HepG2 (cell line): ENCODE measurements around the gene TTC16. TPM values are rescaled to one million over a fixed set of nuclear protein-coding genes. Genes with fewer than 3 reads are reported as not detected.

Experiments used
- ERF ChIP-seq: IDR thresholded peaks from 2 replicates; pipeline ENCODE4 v1.6.1; 2018; ENCODE audit warnings: missing biosample characterization, missing genetic modification reagents
- HIVEP1 ChIP-seq: sonication (generic); formaldehyde crosslinking; IDR thresholded peaks from 2 replicates; pipeline ENCODE4 v1.4.0; 2020; ENCODE audit warnings: mild to moderate bottlenecking, missing genetic modification reagents
- NCOA5 ChIP-seq: sonication (generic); formaldehyde crosslinking; IDR thresholded peaks from 2 replicates; pipeline ENCODE4 v1.4.0; 2020; ENCODE audit warnings: missing genetic modification reagents
- NFE2L2 ChIP-seq: fragments of 150-350 bp; IDR thresholded peaks from 2 replicates; pipeline ENCODE4 v1.6.1; 2014; ENCODE audit warnings: low read length
- ZBTB1 ChIP-seq: sonication (generic); formaldehyde crosslinking; IDR thresholded peaks from 2 replicates; pipeline ENCODE4 v1.4.0; 2020; ENCODE audit warnings: missing genetic modification reagents, borderline replicate concordance
- ZFP36 ChIP-seq: fragments of 150-350 bp; IDR thresholded peaks from 2 replicates; pipeline ENCODE4 v1.6.1; 2018; ENCODE audit warnings: borderline replicate concordance, low read length, low read depth; ENCODE audit not compliant: partially characterized antibody
- ZNF749 ChIP-seq: sonication (generic); formaldehyde crosslinking; IDR thresholded peaks from 2 replicates; pipeline ENCODE4 v1.8.0; 2022; ENCODE audit warnings: mild to moderate bottlenecking, missing genetic modification reagents, moderate library complexity, borderline replicate concordance
- ZNF768 ChIP-seq: sonication (generic); formaldehyde crosslinking; IDR thresholded peaks from 2 replicates; pipeline ENCODE4 v1.4.0; 2020; ENCODE audit warnings: missing genetic modification reagents
- polyA plus RNA-seq, 8 experiments: library from polyadenylated mRNA; depleted of rRNA in 3 of 8; stranded (reverse) in 7 of 8; unstranded in 1 of 8; fragments of >200 nt; fragmentation: Illumina TruSeq in 4 of 8; extraction: Trizol in 4 of 8; gene quantifications; 2 replicates each; pipeline versions ENCODE4 v1.2.1 to v1.2.3, GENCODE V29; 2011 to 2016; ENCODE audit warnings: low read depth in 4 of 8, missing spikeins in 1 of 8, mixed read lengths in 1 of 8; ENCODE audit not compliant: insufficient read depth in 1 of 8
- total RNA-seq, 5 experiments: library from RNA; depleted of rRNA; stranded (reverse); fragments of >200 nt; fragmentation: Illumina TruSeq; extraction: Trizol; gene quantifications; 2 replicates each; pipeline ENCODE4 v1.2.3, GENCODE V29; 2016; ENCODE audit warnings: low read depth in 1 of 5
- TF ChIP-seq, protein P1 (sequence below): sonication (generic); formaldehyde crosslinking; IDR thresholded peaks from 2 replicates; pipeline ENCODE4 v1.4.0; 2020; ENCODE audit warnings: missing genetic modification reagents
- TF ChIP-seq, protein P2 (sequence below): sonication (generic); formaldehyde crosslinking; conservative IDR thresholded peaks from 2 replicates; pipeline ENCODE4 v1.8.0; 2022; ENCODE audit warnings: mild to moderate bottlenecking, moderate library complexity, missing genetic modification reagents
- TF ChIP-seq, protein P3 (sequence below): sonication (generic); formaldehyde crosslinking; IDR thresholded peaks from 2 replicates; pipeline ENCODE4 v1.5.1; 2020; ENCODE audit warnings: missing genetic modification reagents, mild to moderate bottlenecking, borderline replicate concordance
- TF ChIP-seq, protein P4 (sequence below): sonication (generic); formaldehyde crosslinking; IDR thresholded peaks from 2 replicates; pipeline ENCODE4 v1.5.1; 2020; ENCODE audit warnings: missing genetic modification reagents, mild to moderate bottlenecking, borderline replicate concordance
- TF ChIP-seq, protein P5 (sequence below): sonication (generic); formaldehyde crosslinking; IDR thresholded peaks from 2 replicates; pipeline ENCODE4 v1.8.0; 2022; ENCODE audit warnings: mild to moderate bottlenecking, missing genetic modification reagents; ENCODE audit not compliant: insufficient replicate concordance
- TF ChIP-seq, protein P6 (sequence below): IDR thresholded peaks from 2 replicates; pipeline ENCODE4 v1.6.1; 2016

Gene TTC16
- total and polyA plus RNA-seq, 2 of the 13 experiments (the other 11 are each of a cell fraction or from before 2014, with no cell fraction given): not detected

DNA sequence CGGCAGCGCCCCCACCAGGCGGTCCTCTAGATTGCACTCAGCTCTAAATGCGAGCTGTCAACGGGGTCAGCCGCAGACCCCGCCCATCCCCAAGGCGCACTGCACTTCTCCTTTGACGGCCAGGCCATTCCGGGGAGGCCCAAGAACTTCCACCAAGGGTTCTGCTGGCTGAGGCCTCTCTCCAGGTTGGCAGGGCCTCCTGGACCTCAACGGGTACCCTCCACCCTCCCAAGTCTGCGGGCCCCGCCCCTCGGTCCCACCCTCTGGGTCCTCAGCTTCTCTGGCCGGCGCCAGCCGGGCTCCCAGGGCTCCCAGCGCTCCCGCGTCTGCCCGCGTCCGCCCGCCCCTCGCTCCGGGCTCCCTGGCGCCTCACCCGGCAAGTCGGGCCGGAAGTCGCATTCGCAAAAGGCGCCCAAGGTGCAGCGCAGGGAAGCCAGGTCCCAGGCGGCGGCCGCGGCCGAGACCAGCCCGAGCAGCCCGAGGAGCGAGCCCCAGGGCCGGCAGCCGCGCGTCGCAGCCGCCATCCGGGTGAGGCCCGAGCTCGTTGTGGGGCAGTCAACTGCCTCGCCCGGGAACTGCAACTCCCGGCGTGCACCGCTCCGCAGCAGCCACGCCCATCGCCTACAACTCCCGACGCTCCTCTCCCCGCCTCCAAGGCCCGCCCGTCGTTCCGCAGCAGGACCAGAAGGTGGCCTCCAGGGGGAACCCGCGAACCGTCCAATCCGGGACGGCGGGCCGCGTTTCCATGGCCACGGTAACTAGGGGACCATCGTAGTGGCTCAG, 19.1 kb downstream of the TTC16 start, which contains the start of gene TOR2A (continued):
- TF ChIP-seq, protein P1, sequence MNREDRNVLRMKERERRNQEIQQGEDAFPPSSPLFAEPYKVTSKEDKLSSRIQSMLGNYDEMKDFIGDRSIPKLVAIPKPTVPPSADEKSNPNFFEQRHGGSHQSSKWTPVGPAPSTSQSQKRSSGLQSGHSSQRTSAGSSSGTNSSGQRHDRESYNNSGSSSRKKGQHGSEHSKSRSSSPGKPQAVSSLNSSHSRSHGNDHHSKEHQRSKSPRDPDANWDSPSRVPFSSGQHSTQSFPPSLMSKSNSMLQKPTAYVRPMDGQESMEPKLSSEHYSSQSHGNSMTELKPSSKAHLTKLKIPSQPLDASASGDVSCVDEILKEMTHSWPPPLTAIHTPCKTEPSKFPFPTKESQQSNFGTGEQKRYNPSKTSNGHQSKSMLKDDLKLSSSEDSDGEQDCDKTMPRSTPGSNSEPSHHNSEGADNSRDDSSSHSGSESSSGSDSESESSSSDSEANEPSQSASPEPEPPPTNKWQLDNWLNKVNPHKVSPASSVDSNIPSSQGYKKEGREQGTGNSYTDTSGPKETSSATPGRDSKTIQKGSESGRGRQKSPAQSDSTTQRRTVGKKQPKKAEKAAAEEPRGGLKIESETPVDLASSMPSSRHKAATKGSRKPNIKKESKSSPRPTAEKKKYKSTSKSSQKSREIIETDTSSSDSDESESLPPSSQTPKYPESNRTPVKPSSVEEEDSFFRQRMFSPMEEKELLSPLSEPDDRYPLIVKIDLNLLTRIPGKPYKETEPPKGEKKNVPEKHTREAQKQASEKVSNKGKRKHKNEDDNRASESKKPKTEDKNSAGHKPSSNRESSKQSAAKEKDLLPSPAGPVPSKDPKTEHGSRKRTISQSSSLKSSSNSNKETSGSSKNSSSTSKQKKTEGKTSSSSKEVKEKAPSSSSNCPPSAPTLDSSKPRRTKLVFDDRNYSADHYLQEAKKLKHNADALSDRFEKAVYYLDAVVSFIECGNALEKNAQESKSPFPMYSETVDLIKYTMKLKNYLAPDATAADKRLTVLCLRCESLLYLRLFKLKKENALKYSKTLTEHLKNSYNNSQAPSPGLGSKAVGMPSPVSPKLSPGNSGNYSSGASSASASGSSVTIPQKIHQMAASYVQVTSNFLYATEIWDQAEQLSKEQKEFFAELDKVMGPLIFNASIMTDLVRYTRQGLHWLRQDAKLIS (CRISPR knock-in tag): no peak
- TF ChIP-seq ZBTB1 (CRISPR knock-in tag): no peak
- TF ChIP-seq HIVEP1: no peak
- TF ChIP-seq, protein P2, sequence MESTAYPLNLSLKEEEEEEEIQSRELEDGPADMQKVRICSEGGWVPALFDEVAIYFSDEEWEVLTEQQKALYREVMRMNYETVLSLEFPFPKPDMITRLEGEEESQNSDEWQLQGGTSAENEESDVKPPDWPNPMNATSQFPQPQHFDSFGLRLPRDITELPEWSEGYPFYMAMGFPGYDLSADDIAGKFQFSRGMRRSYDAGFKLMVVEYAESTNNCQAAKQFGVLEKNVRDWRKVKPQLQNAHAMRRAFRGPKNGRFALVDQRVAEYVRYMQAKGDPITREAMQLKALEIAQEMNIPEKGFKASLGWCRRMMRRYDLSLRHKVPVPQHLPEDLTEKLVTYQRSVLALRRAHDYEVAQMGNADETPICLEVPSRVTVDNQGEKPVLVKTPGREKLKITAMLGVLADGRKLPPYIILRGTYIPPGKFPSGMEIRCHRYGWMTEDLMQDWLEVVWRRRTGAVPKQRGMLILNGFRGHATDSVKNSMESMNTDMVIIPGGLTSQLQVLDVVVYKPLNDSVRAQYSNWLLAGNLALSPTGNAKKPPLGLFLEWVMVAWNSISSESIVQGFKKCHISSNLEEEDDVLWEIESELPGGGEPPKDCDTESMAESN (CRISPR knock-in tag): peak; percentile 68
- TF ChIP-seq, protein P3, sequence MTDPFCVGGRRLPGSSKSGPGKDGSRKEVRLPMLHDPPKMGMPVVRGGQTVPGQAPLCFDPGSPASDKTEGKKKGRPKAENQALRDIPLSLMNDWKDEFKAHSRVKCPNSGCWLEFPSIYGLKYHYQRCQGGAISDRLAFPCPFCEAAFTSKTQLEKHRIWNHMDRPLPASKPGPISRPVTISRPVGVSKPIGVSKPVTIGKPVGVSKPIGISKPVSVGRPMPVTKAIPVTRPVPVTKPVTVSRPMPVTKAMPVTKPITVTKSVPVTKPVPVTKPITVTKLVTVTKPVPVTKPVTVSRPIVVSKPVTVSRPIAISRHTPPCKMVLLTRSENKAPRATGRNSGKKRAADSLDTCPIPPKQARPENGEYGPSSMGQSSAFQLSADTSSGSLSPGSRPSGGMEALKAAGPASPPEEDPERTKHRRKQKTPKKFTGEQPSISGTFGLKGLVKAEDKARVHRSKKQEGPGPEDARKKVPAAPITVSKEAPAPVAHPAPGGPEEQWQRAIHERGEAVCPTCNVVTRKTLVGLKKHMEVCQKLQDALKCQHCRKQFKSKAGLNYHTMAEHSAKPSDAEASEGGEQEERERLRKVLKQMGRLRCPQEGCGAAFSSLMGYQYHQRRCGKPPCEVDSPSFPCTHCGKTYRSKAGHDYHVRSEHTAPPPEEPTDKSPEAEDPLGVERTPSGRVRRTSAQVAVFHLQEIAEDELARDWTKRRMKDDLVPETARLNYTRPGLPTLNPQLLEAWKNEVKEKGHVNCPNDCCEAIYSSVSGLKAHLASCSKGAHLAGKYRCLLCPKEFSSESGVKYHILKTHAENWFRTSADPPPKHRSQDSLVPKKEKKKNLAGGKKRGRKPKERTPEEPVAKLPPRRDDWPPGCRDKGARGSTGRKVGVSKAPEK: no peak
- 0 out of 2 replicates have a peak, but pooled peaks have one; percentile 17 for TF ChIP-seq ZNF749 (CRISPR knock-in tag)
- TF ChIP-seq ZFP36: no peak
- TF ChIP-seq ZNF768 (CRISPR knock-in tag): no peak; the same call in none of the 2 replicates
- TF ChIP-seq, protein P4, sequence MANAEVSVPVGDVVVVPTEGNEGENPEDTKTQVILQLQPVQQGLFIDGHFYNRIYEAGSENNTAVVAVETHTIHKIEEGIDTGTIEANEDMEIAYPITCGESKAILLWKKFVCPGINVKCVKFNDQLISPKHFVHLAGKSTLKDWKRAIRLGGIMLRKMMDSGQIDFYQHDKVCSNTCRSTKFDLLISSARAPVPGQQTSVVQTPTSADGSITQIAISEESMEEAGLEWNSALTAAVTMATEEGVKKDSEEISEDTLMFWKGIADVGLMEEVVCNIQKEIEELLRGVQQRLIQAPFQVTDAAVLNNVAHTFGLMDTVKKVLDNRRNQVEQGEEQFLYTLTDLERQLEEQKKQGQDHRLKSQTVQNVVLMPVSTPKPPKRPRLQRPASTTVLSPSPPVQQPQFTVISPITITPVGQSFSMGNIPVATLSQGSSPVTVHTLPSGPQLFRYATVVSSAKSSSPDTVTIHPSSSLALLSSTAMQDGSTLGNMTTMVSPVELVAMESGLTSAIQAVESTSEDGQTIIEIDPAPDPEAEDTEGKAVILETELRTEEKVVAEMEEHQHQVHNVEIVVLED (CRISPR knock-in tag): peak; percentile 88
- no peak for TF ChIP-seq NFE2L2
- no peak for TF ChIP-seq NCOA5 (CRISPR knock-in tag)
- TF ChIP-seq, protein P5, sequence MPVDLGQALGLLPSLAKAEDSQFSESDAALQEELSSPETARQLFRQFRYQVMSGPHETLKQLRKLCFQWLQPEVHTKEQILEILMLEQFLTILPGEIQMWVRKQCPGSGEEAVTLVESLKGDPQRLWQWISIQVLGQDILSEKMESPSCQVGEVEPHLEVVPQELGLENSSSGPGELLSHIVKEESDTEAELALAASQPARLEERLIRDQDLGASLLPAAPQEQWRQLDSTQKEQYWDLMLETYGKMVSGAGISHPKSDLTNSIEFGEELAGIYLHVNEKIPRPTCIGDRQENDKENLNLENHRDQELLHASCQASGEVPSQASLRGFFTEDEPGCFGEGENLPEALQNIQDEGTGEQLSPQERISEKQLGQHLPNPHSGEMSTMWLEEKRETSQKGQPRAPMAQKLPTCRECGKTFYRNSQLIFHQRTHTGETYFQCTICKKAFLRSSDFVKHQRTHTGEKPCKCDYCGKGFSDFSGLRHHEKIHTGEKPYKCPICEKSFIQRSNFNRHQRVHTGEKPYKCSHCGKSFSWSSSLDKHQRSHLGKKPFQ: no peak
- TF ChIP-seq, protein P6, sequence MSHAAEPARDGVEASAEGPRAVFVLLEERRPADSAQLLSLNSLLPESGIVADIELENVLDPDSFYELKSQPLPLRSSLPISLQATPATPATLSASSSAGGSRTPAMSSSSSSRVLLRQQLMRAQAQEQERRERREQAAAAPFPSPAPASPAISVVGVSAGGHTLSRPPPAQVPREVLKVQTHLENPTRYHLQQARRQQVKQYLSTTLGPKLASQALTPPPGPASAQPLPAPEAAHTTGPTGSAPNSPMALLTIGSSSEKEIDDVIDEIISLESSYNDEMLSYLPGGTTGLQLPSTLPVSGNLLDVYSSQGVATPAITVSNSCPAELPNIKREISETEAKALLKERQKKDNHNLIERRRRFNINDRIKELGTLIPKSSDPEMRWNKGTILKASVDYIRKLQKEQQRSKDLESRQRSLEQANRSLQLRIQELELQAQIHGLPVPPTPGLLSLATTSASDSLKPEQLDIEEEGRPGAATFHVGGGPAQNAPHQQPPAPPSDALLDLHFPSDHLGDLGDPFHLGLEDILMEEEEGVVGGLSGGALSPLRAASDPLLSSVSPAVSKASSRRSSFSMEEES (CRISPR knock-in tag): peak; percentile 32; the same call in 1 of the 2 replicates
- peak; percentile 50; the same call in 1 of the 2 replicates for TF ChIP-seq ERF (CRISPR knock-in tag)
